Astrocyte (in vitro differentiated cells and primary cell): Measurements from ENCODE around the gene PRDM4.

Source experiments
- CTCF ChIP-seq: IDR thresholded peaks from 2 replicates; pipeline ENCODE4 v1.5.1; 2011; ENCODE audit warnings: low read depth, mild to moderate bottlenecking, inconsistent platforms, low read length, moderate library complexity; ENCODE audit not compliant: insufficient read depth
- EZH2 ChIP-seq: IDR thresholded peaks from 2 replicates; pipeline ENCODE4 v1.6.1; 2012; ENCODE audit warnings: mild to moderate bottlenecking, low read length, inconsistent platforms; ENCODE audit not compliant: insufficient read depth

DNA sequence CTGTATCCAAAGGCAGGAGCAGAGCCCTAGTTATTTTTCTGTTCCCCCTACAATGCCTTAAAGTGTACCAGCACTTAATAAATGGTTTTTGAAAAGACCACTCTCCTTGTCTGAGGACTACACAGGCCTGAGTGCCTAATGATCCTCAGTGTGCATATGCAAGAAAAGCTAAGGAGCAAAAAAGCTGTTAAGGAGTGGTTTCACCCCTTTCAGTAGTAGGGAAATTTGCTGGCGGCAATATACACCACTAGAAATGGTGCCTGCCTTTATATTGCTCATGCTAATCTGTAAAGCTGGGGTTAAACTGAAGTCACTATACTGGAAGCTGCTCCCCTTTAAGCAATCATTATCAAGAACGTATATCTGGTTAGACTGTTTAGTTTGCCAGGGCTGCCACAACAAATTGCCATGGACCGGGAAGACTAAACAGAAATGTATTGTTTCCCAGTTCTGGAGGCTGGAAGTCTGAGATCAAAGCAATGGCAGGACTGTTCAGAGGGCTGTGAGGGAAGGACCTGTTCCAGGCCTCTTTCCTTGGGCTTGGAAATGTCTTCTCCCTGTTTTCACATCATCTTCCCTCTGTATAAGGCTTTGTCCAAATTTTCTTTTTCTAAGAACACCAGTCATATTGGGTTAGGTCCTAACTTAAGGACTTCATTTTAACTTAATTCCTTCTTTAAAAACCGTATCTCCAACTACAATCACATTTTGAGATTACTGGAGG is 30.2 kb downstream of the PRDM4 start:
- TF ChIP-seq CTCF (no peak), EZH2 (no peak)
